ENCODE results near the gene HHIPL2.
"Not testable (repeated sequence)": the region's sequence is repeated elsewhere in the genome, so short reads cannot be mapped to it uniquely, and the experiment has no call there.

The HHIPL2 gene

DNA sequence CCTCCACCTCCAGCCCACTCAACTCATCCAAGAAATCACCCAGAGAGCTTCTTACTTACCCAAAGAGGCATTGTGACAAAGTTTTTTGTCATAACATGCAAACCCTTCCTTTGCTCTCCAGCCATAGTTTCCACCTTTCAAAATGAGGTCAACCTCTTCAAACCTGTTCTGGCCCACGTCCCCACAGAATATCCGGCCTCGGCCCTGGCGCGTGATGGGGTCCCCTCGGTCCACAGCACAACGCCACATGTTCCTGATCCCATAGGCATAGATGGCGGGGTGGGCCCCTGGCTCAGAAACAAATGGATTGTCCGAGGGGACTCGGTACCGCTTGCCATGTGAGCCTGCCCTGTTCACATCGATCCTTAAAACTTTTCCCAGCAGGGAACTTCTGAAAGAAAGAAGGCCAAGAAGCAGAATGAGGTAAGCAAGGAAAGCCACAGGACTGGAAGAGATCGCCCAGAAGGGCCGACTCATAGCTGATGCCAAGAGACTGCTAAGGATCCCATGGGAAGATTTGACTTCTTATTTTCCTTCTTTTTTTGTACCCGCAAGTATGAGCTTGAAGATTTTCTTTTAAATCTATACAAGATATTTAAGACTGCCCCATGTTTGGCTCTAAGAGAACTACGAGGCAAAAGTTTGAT is 7.8 kb downstream of the HHIPL2 start:
- no peak for DNase-seq

GRCh38 chr1:222535455-222535854 is 12.4 kb downstream of the HHIPL2 start:
- no peak for DNase-seq

DNA sequence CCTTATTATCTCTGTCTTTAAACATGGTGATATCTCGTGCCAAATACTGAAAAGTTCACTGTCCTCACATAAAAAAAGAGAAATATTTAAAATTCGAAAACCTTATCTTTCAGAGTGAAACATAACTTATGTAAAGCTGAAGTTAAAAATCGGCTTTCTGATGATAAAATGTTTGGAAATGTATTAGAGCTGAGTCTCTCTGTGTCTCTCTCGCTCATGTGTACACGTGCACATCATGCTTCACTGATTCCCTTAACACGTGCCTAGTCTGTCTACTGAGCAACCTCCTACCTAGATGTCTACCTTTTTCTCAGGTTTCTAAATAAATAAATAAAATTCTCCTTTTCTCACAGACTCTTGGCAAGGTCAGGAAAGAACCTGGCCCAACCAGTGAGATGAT is 17.1 kb downstream of the HHIPL2 start:
- no peak for DNase-seq

DNA sequence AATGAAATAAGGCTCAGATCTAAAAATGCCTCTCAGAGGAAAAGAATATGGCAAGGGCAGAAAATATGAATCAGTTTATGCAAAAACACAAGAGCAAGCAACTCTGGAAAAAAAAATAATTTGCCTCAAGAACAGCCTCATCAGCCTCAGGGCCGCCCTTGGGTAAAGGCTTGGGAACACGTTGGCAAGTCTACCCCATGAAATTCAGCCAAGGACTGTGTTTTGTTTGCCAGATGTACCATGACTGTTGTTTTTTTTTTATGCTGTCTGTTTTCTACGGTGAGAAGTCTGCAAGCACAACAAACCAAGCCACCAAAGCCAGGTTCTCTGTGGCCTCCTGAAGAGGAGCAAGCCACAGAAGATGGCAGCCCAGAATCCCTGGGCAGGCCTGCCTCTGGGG is 18.0 kb downstream of the HHIPL2 start:
- DNase-seq, result no peak

DNA sequence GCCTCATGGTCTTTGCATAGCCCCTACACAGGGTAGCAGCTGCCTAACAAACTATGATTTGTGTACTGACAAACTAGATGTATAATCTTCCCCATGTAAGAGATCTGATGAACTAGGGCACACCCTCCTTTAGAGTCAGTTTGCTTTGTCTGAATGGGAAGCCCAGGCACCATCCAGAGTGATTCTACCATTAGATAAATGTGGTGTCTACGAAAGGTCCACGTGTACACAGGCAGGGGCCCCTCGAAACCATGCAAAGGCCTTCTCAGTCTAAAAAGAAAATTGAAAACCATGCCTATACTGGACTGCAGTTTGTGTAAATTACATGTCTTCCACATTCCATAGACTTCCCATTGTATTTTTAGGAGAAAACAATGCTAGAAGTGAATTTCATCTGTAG is 18.7 kb downstream of the HHIPL2 start:
- no peak for DNase-seq

GRCh38 chr1:222525951-222526350 is 22.0 kb downstream of the HHIPL2 start:
- no peak for DNase-seq

DNA sequence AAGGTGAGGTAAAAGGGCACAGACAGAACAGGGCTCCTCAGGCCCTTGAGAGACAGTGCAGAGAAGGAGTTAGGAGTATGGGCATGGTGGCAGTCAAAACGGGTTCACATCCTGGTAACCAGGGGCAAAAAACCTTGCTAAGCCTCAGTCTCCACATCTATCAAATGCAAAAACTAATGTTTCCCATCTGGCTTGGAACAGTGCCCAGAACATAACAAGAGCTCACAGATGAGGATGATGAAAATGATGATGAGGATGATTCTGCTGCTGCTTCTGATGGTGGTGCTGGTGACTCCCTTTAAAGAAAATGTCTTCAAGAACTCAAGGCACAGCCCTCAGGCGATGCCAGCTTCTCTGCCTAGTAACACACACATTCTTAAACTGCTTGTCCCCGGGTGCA is 24.1 kb downstream of the HHIPL2 start:
- no peak for DNase-seq

DNA sequence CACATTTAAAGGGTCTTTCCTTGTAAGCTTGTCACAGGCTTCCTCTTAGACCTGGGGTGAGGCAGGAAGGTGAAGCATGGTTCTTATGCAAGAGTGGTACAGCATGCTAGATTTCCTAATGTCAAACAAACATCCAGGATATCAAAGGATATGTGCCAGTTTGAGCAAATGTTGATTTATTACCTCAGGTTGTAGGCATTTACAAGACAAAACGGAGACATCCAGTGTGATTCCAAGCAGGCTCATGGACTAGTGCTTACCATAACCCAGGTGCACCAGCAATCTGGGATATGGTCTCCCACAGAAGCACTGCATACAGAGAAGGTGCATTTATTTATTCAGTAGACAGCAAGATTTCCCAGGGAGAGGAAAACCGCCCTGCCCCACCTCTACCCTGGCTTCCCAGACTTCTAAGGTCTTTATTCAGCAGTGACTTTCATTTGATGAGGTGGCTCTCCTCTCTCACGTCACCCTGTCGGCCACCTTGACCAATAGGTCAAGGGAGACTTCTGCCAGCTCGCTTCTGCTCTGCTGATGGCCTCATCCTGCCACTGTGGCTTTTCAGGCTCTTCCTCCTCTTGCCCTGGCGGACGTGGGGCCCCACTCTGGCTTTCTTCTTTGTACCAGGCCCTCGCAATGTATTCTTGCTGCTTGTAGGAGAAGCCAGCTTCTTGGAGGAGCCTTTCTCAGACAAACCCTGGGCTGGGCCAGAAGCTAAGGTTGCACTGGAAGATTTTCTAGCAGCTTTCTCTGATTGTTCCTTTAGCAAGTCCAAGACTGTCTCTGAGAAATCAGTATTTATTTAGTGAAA is 25.6 kb downstream of the HHIPL2 start:
- DNase-seq, result no peak

GRCh38 chr1:222521299-222522104 is 26.4 kb downstream of the HHIPL2 start:
- DNase-seq, result no peak

DNA sequence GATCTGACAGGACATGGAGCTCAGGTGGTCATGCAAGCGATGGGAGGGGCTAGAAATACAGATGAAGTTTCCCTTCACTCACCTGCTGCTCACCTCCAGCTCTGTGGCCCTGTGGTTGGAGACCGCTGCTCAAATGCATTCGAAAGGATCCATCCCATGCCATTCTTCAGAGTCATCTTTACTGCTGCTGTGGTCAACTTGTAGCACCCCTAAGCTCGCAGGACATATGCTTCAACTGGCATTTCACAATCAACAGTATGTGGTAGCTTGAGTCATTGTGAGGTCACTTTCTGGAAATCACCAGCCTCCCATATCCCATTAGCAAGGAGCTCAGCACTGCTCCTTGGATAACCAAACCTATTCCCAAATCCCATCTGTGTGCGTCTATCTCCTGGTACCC is 58.4 kb downstream of the HHIPL2 start:
- DNase-seq, result not testable (repeated sequence)

GRCh38 chr1:222487774-222488173 is 60.1 kb downstream of the HHIPL2 start:
- DNase-seq, result not testable (repeated sequence)

GRCh38 chr1:222484005-222484404 is 63.9 kb downstream of the HHIPL2 start:
- not testable (repeated sequence) for DNase-seq

DNA sequence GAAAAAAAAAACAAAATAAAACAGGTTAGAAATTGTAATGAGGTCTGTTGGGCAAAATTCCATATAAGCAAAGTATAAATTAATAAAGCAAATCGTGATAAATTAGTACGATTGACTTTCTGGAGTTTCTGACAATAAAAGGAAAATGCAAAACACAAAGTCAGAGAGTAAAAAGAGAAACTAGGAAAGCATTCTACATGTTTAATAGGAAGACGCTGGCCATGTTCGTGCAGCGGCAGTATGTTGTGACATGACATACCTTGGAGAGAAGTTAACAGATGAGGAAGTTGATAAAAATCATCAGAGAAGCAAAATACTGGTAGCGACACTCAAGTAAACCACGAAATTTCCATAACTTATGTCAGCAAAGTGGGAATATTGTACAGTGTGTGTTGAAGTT is 68.3 kb downstream of the HHIPL2 start:
- DNase-seq, result not testable (repeated sequence)

DNA sequence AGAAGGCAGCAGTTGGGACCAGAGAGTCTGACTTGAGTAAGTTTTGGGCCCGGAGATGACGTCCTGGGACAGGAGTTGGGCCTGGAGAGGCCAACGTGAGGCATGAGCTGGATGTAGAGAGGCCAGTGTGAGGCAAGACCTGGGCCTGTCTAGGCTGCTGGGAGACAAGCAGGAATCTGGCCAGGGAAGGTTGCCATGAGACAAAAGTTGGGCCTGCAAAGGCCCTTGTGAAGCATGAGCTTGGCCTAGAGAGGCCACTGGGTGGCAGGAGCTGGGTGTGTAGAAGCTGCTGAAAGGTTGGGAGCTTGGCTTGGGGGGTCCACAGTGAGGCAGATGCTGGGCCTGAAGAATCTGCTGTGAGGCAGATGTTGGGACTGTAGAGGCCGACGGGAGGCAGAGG is 71.5 kb downstream of the HHIPL2 start:
- not testable (repeated sequence) for DNase-seq

DNA sequence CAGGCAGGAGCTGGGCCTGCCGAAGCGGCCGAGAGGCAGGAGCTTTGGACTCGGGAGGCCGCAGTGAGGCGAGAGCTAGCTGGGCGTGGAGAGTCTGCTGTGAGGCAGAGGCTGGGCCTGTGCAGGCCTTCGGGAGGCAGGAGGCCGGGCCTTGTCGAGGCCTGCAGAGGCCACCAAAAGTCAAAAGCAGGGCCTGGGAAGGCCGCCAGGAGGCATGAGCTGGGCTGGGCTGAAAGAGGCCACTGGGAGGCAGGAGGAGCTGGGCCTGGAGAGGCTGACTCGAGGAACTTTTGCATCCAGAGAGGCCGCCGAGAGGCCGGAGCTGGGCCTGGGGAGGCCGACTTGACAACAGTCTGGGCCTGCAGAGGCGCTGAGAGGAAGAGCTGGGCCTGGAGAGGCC is 74.2 kb downstream of the HHIPL2 start:
- not testable (repeated sequence) for DNase-seq

DNA sequence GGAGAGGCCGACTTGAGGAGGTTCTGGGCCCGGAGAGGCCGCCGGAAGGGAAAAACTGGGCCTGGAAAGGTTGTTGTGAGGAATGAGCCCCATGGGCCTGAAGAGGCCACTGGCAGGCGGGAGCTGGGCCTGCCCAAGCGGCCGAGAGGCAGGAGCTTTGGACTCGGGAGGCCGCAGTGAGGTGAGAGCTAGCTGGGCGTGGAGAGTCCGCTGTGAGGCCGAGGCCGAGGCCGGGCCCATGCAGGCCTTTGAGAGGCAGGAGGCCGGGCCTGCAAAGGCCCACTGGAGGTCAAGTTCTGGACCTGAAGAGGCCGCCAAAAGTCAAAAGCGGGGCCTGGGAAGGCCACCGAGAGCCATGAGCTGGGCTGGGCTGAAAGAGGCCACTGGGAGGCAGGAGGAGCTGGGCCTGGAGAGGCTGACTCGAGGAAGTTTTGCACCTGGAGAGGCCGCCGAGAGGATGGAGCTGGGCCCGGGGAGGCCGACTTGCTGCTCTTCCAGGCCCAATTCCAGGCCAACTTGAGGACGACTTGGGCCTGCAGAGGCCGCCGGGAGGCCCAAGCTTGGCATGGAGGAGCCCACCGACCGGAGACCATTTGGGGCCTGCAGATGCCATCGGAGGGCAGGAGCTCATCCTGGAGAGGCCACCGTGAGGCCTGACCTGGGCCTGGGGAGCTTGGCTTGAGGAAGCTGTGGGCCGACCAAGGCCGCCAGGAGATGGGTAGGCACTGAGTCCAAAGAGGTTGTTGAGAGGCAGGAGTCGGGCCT is 74.9 kb downstream of the HHIPL2 start:
- not testable (repeated sequence) for DNase-seq
